Activated CD4-positive, CD25-positive, alpha-beta regulatory T cell treated with anti-CD3 and anti-CD28 coated beads, Interleukin-2, amount 50 U/mL, for 72 hours (primary cell): Measurements from ENCODE around the gene MRPL40.
"Not testable (repeated sequence)": the region's sequence is repeated elsewhere in the genome, so short reads cannot be mapped to it uniquely, and the experiment has no call there.

Experiments used
- DNase-seq: peaks from one replicate; pipeline ENCODE4 v3.0.0; 2021

MRPL40 gene

DNA sequence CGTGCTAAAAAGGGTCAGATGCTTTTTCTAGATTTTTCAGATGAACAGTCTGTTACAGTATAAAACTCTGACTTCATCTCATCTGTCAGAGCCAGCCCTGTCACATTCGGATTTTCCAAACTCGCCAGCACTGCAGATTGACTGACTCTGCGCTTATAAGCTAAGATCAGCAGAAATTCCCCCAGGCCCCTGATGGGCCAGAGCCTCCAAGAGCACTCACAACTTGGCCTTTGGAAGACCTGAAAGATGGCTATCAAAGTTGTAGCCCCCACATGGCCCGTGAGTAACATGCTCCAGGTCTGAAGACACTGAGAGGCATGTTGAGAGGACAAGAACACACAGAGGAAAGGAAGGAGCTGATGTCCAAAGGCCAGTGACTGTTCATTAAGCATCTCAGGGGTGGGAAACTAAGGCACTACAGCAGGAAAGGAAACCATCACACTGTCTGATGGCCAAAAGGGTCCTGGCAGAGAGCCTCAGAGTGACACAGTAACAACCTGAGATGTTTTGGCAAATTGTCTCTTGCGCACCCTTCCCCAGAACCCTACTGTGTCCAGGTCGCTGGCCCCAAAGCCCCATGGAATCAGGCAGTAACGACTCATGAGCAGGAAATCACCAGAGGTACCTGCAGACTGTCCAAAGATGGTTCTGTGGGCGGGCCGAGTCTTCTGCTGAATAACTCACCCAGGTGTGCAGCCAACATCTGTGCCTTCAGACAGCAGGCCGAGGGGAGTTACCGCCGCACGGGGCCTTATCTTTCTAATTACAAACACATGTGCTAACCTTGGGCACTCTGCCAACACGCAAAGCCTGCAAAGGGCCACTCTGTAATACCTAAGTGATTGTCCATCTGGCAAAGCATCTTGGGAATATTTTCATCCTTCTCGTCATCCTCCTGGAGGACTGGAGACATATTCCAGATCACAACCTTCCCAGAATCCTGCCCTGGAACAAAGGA, 24.4 kb upstream of the MRPL40 start:
- DNase-seq, result no peak

DNA sequence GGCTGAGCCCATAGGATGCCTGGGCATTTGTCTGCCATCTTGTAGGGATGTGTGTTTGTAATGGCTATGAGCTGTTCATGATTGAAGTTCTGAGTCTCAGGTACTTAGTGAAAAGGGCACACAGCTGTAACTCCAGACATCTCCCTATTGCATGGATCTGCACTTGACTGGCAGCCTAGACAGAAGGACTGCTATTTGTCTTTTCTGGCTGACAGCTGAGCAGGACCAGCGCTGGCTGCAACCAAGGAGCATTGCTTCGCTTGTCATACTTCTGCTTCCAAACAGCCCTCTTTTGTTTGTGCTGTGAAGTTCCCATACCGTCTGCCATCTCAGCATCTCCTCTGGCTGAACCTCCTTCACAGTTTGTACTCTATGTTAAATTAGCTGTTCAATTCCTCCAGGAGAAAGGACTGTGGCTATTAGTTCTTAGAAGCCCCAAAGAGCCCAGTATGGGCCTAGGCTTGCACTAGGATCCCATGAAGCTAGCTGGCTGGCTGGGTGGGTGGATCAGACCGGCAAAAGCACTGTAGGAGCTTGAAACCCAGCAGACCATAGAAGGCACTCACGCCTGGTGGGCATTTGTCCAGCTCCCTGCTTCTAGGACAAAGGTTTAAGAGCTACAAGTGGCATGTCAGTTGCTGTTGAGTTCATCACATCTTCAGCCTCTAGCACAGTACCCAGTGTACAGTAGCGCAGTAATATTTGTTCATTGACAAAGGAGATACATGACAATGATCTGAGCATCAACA, 21.2 kb upstream of the MRPL40 start:
- DNase-seq, result no peak

DNA sequence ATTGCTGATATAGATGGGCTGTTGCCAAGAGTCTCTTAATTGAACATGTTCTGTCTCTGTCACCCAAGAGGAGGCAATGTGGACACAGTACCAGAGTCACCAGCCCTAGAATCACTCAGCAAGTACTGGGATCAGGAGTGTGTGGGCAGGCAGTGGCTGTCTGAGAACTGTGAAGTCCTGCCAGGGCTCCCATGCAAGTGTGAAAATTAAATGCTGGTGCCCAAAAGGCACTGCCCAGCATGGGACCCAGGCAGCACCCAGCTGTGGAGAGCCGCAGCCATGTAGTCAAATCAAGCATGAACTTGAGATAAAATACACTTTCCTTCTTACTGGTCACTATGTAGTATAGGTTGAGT, 20.7 kb upstream of the MRPL40 start:
- DNase-seq, result no peak

DNA sequence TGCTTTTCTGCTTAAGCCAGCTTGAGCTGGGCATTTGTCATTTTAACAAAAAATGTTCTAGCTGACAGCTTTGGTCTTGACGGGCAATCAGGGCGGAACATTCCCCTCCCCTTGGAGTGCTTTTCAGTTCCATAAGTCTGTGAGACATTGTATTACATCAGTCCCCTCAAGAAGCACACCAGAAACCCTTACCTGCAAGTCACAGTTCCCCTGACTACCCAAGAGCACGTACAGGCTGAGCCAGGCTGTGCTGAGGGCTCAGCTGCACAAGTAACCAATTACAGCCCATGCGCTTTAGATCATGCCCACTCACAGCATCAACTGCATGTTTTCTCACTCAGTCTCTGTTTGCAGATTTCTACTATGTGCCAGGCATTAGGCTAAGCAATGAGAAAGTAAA, 19.9 kb upstream of the MRPL40 start:
- DNase-seq, result no peak

DNA sequence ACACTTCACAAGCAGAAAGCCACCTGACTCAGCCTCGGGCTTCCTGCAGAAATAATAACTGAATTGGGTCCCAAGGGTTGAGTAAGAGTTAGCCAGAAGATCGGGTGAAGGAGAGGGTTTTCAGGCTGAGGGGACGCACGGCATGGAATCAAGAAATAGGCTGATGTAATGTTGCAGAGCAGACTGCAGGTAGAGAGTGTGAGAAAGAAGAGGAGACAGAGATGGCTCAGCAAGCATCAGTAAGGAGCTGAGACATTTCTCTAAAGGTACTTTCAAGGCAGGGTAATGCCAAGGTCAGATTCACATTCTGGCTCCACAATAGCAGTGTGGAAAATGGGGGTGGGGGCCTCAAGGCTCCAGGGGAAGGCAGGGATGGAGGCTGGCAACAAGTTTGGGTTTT, 19.4 kb upstream of the MRPL40 start:
- DNase-seq, result no peak

DNA sequence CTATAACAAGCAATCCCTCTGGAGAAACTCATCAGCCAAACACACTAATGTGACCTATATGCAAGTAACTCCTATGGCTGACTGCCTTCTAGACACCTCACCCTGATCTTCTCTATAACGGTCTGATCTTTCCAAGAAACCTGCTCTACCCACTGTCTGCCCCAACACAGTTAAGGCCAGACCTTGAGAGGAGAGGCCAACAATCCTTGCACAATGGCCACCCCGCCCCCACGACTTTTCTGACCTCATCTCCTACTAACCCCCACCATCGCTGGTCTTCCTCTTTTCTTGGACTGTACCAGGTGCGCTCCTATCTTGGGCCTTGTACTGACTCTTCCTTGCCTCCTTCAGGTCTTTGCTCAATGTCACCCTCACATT, 13.3 kb upstream of the MRPL40 start:
- DNase-seq, result no peak

DNA sequence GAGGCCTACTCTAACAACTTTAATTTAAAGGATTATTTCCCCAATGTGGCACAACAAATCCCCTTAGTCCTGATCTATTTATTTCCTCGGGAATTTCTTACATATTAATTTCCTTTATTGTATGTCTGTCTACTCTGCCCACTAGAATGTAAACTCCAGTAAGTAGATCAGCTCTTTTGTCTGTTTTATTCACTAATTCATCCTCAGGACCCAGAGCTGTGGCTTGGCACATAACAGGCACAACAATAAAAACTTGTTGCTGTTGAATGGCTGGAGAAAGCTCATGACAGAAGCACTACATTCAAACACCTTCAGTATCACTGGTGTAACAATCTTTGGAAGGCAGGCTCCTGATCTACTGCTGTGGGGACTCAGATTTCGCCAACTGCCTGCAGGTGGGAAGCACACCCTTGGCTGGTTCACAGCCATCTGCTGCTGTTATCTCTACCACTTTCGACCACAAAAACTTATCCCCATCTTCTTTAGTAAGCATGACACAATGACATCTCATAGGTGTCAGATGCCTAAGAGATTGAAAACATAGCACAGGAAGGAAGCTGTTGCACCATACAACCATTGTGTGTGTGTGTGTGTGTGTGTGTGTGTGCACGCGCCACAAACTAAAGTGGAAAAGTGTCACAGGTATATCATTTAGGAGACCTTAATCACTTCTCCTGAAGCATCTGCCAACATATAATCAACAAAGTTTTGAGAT, 12.7 kb upstream of the MRPL40 start:
- no peak for DNase-seq

DNA sequence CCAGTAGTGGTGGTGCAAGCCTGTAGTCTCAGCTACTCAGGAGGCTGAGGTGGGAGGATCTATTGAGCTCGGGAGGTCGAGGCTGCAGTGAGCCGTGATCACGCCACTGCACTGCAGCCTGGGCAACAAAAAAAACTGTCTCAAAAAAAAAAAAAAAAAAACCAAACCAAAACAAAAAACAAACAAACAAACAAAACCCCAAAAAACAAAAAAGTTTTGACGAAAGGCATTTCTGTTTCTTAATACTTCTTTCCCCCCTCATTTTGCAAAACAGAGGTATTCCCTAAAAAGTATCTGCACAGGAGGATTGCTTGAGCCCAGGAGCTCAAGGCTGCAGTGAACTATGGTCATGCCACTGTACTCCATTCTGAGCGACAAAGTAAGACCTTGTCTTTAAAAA, 12.0 kb upstream of the MRPL40 start:
- DNase-seq, result no peak

DNA sequence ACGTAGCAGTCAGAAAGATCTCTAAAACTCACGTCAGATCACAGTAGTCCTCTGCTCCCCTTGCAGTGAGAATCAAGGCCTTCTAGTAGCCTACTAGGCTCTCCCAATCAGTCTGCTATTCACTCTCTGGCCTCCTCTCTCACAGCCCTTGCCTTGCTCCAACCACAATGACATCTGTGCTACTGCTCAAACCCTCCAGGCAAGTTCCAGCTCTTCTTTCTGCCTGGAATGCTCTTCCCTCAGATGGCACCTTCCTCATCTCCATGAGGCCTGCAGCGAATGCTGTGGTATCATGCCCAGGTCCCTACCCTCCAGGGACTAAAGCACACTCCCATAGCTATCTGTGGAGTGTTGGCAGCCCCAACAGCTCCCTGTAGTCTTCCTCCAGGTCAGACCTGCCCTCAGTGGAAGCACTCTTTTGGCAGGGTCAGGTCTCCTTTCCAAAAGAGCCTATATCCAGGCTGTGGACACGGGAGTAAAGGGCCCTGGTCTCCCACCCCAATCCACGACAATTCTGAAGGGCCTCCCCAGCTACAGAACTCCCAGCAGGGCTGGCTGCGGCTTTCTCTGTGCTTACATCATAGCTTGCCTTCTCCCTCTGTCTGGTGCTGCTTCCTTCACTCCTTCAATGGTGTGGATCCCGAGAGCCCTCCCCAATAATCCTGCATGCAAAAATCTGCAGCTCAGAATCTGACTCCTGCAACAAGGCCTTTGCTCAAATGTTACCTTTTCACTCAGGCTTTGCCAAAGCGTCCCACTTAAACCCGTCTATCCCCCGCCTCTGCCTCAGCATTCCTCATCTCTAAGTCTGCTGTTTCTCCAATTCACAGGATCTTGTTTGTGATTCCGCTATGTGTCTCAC, 9.7 kb upstream of the MRPL40 start:
- no peak for DNase-seq

DNA sequence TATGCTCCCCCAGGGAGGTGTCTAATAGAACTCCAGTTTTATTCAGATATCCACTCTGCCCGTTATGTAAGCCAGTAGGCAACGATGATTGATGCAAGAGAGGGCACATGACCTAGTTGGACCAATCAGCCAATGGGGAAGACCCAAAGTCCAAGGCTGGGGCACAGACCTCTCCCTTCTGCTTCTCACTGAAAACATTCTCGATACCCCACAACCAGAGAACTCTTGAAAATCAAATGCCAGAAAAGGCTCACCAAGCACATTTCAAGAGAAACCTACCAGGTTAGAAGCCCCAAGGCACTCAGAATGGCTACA, 8.2 kb upstream of the MRPL40 start:
- DNase-seq, result no peak

DNA sequence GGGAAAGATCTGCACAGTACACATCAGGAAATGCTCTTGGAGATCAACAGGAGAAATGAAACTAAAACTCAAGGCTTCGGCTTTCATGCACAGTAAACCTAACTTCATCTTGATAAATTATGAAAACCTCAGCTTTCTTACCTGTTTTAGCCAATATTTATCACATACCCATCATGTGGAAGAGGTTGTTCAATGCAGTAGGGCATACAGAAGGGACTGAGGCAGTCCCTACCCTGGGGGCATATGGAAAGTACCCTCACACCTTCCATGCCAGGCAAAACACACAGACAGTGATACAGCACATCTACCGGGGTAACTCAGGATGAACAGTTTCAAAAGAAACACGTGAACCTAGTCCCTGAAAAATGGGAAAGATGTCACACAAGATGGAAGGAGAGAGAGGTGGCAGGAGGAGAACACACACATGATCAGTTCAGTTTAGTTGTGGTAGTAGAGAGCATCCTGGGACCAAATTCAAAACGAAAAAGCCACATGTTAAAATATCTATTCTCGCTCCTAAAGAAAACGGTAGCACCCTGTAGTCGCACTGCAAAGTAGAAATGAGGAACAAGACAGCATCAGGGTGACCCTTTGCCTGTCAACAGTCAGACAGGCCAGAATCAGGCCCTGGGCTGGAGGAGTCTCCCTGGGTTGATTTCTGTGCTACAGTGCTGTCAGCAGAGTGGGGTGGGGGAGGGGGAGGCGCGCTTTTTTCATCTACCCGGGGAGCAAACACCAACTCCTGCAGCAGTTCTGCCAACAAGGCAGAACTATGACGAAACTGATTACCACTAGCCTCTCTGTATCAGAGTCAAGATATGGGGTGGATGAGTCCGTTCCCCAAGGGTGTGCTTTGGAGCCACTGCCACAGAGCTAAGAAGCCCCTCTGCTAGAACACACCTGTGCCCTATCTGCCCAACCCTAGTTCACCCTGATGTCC, 2.1 kb upstream of the MRPL40 start:
- DNase-seq, result peak; percentile 34

DNA sequence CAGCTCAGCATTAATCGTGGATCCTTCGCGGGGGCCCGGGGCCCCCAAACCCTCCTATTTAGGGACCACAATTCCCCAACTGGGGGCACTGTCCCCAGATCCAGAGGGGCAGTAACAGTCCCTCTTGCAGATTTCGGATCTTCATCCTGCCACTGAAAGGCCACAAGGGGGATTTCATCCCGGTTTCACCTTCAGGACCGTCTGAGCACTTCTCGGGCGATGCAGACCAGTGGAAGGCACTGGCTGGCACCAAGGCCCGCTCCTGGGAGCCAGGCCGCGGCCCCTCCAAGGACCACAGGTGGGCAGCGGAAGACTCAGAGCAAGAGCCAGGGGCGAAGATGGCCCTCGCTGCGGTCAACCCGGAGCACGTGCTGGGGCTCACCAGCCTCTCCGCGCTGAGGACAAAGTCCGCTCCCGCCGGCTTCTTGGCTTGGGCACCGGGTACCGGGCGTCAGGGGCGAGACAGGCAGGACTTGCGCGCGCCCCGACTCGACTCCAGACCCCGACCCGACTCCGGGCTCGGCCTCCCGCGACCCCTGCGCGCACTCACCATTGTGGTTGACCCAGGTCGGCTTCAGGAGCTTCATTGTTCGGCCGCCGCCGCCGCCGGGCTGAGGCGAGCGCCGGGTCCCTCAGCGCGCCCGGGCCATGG, 1.3 kb upstream of the MRPL40 start:
- DNase-seq, result peak; percentile 56

DNA sequence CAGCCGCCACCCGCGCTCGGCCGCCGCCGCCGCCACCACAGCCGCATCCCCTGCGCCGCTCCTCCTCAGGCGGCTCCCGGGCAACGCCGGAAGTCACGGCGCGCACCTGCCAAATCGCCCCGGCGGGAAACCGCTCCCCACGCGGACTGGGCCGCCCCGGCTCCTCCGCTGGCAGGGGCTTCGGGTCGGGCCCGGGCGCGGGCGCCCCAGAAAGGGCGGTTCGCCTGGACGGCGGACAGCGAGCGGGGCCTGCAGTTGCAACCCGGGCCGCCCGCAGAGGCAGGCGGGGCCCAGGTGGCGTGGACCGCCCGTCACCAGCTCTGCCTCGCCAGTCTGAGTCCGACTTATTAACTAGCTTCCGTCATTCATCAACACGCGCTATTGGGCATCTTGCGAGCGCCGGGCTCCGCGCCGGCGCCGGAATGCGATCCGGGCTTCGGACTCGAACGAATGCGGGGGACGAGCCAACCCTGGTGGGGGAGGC, 654 bp upstream of the MRPL40 start, which contains the start of gene HIRA:
TSS of gene HIRA (minus strand) at position 85 of the 484 bp plus-strand sequence. CDS start 257 bp downstream, outside the sequence.
- DNase-seq, result peak; percentile 91

DNA sequence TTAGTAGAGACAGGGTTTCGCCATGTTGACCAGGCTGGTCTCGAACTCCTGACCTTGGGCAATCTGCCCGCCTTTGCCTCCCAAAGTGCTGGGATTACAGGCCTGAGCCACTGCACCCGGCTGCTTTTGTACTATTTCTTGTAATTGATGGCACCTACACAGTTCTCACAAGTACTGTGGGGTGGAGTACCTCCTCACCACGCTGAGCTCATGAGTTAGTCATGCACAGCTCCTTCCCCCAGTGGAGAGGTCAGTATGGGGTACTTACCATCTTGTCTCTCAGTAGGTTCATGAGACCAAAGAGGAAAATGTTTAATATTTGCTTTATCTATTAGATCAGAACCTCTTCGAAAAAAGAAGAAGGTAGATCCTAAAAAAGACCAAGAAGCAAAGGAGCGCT, 2.1 kb downstream of the MRPL40 start:
- DNase-seq, result no peak

DNA sequence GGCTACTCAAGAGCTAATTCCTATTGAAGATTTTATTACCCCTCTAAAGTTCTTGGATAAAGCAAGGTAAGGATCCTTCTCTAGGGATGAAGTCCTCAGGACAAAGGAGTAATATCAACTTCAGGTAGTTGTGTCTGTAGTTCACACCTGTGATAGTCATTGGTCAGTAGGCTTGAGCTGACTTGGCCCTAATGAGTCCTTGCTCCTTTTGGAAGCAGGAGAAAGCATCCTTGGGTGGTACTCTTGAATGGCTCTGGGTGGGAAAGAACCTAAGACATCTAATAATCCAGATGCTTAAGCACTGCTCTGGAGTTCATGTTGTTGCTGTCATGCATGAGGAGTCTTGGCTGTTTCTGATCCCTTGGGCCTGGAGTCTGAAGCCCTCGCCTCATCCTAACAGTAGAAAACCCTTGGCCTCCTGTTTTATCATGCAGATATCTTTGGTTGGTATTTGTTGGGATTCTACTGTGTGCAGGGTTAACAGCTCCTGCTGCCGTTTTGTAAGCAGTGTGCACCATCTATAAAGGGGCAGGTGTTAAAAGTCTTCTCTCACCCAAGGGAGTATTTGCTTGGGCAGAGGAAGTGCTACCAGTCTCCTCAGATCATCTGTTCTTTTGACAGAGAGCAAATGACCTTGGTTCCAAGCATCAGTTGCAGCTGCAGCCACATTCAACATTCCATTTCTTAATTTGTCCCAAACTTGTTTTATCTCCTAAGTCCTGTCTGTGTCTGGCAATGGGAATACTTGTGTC, 2.7 kb downstream of the MRPL40 start:
- DNase-seq, result no peak

DNA sequence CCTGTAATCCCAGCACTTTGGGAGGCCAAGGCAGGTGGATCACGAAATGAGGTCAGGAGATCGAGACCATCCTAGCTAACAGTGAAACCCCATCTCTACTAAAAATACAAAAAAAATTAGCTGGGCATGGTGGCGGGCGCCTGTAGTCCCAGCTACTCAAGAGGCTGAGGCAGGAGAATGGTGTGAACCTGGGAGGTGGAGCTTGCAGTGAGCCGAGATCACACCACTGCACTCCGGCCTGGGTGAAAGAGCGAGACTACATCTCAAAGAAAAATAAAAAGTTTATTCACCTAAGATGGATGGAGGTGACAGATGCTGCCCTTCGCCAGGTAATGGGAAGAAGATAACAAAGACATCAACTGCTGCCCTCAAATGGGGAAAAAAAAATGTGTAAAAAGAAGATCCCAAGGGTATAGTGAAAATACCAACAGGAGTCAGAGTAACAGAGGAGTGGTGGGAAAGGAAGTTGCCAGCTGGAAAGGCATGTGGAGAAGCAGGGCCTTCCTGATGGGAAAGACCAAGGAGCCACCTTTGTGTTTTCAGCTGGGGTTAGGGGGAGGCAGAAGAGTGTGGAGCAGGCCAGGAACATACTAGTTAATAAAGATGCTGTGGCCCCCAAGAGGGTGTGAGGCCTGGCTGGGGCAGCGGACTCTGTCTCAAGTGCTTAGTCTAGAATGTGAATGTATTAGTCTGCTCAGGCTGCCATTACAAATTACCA, 4.3 kb downstream of the MRPL40 start:
- DNase-seq, result not testable (repeated sequence)

DNA sequence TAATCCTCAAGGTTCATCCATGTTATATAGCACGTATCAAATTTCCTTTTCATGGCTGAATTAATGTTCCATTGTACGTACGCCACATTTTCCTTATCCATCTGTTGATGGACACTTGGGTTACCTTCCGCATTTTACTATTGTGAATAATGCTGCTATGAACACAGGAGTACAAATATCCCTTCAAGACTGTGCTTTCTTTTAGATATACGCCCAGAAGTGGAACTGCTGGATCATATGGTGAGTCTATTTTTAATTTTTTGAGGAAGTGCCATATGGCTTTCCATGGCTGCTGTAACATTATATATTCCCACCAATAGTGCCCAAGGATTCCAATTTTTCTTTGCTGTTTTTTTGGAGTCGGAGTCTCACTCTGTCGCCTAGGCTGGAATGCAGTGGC, 6.0 kb downstream of the MRPL40 start:
- DNase-seq, result no peak

DNA sequence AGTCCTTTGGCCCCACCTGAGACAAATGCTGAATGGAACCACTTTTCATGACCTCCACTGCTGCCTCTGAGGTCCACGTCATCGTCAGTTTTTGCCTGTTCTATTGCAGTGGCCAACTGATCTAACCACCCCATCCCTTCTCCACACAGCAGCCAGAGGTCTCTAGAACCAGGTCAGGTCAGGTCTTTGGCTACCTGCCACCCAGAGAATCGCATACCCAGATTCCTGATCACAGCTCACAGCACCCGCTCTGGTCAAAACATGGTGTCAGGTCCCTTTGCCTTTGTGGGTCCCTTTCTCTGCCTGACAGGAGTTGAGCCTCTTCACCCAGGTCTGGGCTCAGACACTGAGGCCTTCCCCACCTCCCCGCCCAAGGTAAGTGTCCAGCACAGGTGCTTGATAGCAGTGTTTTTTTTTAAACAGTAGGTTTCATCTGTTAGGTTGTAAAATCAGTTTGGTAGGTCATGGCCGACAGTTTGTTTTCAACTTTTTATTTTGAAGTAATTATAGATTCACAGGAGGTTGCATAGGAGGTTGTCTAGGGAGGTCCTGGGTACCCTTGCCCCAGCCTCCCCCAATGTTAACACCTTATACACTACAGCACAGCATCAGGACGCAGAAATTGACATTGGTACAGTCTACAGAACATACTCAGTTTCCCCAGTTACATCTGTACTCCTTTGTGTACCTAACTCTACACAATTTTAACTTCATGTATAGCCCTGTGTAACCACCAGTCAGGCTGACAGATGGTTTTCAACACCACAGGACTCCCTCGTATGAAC, 8.3 kb downstream of the MRPL40 start:
- DNase-seq, result no peak

DNA sequence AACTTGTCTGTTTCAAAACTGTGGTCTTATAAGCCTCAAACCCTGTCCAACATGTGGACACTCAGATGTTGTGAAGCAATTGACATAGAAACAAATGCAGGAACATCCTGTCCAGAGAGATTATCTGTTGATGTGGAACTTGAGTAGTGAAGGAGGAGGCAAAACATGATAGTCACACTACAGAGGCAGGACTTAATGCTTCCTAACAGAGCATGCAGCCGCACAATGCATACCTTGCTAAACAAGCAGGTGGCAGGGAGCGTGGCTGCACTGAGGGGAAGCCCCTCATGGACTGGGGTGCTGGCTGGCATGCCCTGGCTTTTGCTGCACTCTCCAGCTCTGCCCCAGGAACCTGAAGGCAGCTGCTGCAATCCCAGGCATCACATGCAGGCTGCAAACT, 9.8 kb downstream of the MRPL40 start:
- DNase-seq, result no peak
